Measurements from ENCODE around the gene PGM5.

The PGM5 gene

DNA sequence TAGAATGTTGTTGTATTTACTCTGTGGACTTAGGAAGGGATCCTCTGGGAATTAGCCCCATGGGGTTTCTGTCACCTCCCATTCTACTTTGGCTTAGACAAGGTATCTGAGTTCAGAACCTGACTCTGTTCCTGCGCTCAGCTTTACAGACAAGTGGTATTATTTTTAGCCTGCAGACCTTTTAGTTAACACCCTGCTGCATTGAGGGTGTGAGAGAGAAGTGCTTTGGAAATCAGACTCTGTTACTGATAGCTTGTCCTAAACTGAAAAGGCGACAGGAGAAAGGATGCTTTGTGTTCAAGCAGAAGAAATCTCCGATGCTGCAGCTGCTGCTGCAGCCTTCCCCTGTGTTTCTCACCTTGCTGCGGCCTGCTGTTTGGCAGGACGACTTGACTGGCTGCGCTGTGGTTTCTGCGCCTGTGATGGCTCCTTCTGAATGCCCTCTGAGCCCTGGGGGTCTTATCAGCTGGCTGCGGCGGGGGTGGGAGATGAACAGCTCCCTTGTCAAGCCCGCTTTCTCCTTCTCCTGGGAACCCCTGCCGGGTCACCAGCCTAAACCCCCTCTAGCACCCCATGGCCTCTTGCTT, 61.9 kb downstream of the PGM5 start:
- DNase-seq (ENCODE audit: extremely low read depth, low read depth) = no peak
- TF ChIP-seq, protein P1, sequence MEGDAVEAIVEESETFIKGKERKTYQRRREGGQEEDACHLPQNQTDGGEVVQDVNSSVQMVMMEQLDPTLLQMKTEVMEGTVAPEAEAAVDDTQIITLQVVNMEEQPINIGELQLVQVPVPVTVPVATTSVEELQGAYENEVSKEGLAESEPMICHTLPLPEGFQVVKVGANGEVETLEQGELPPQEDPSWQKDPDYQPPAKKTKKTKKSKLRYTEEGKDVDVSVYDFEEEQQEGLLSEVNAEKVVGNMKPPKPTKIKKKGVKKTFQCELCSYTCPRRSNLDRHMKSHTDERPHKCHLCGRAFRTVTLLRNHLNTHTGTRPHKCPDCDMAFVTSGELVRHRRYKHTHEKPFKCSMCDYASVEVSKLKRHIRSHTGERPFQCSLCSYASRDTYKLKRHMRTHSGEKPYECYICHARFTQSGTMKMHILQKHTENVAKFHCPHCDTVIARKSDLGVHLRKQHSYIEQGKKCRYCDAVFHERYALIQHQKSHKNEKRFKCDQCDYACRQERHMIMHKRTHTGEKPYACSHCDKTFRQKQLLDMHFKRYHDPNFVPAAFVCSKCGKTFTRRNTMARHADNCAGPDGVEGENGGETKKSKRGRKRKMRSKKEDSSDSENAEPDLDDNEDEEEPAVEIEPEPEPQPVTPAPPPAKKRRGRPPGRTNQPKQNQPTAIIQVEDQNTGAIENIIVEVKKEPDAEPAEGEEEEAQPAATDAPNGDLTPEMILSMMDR (IDR thresholded peaks at IDR 0.05; ENCODE audit: low read depth, low read length) = no peak

DNA sequence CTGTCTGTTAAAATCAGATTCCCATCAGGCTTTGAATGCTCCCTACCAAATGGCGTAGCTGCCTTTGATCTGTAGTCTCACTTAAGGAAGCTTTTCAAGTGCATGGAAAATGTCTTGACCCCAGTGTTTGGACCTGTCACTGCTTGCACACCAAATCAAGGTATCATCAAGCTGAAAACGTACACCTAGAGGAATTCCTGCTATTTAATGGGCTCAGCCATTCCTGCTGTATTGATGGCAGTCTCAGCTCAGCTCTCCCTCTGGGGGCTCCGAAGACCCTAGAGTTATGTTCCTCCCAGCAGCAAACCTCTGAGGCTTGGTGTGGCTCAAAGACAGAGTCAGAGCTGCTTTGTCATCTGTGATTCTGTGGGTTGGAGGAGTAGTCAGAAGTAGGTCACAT, 63.5 kb downstream of the PGM5 start:
- TF ChIP-seq, protein P1 (IDR thresholded peaks at IDR 0.05; ENCODE audit: low read depth, low read length) = no peak
- no peak for DNase-seq (ENCODE audit: extremely low read depth, low read depth)

DNA sequence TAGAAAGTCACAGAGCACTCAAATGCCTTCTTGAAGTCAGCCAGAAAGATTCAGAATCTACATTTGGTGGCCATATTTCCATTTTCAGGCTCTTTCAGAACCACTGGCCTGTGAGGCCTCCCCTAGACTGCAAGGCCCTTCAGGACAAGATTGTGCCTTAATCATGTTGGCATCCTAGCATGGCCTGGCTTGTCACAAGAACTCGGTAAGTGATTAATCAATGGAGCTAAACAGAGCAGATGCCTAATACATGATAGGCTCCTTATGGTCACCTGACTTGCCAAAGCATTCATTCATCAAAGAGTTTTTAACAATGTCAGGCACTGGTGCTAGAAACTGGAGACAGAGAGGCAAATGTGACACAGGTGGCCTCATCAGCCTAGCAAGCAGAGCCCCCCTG, 70.3 kb downstream of the PGM5 start:
- DNase-seq (ENCODE audit: extremely low read depth, low read depth) = no peak
- TF ChIP-seq, protein P1 (IDR thresholded peaks at IDR 0.05; ENCODE audit: low read depth, low read length) = no peak

DNA sequence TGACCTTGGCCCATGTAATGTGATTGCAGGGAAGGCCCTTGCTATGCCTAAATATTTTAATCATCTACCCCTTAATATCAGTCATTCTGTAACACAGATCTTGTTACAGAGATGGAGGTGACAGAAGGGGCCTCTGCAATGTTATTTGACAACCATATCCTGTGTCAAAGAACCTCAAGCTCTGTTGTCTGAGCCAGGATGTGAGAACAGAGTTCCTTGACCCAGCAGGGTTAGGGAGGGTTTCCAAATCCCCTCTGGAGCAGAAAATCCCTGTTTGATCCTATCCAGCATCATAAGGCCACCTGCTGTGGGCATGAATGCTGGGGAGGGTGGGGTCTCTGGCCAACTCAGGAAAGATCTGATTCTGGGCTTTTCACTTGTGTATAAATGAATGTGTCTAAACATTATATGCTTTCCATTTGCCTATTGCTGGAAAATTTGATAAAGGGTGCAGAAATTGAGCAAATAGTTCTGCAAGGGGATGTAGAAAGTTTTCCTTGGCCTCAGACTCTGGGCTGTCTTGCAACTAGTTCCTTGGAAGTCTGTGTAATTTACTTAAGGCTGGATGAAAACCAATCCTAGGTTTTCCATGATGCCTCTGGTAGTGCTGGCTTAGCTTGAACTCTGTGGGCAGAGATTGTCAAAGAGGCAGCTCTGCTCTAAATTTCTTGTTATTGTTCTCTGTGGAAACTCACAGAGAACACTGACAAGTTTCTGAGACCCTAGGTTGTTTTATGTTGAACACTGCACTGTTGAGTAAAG, 71.0 kb downstream of the PGM5 start:
- TF ChIP-seq, protein P1 (IDR thresholded peaks at IDR 0.05; ENCODE audit: low read depth, low read length) = no peak

DNA sequence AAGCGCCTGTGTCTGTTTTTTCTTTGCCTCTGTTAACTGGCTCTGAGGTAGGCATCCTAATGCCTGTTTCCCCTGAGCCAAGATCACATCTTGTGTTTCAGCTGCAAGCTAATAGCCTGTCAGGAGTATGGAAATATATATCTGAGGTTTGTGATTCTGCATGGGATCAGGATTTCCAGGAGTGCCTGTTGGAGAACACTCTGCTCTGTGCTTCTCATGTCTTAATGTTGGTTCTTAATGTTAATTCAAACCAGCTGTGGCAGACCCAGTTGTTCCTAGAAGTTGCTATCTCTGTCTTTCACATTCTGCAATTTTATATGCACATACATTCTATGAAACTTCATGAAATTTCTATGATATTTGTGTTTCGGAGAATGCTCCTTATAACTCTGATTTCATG, 72.1 kb downstream of the PGM5 start:
- TF ChIP-seq, protein P1 (IDR thresholded peaks at IDR 0.05; ENCODE audit: low read depth, low read length) = no peak
- no peak for DNase-seq (ENCODE audit: extremely low read depth, low read depth)

More for the DNA sequence above, 71.0 kb downstream of the PGM5 start:
- no peak for DNase-seq (ENCODE audit: extremely low read depth, low read depth)

DNA sequence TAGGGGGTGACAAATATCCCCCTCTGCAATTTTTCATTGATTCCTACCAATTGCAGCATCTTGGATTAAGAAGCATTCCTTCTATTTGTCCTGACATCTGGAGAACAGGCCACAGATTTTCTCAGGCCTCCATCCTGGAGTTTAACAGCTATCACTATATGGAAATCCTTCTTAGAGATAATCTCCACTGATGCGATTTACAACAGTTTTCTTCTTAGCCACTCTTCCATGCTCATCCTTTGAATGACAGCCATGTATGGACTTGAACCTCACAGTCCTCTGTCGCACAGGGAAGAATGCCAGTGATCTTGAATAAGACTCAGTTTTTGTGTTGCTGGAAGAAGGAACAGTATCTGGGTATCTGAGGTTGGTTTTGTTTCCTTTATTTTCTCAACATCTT, 73.2 kb downstream of the PGM5 start:
- DNase-seq (ENCODE audit: extremely low read depth, low read depth) = no peak
- TF ChIP-seq, protein P1 (IDR thresholded peaks at IDR 0.05; ENCODE audit: low read depth, low read length) = no peak

DNA sequence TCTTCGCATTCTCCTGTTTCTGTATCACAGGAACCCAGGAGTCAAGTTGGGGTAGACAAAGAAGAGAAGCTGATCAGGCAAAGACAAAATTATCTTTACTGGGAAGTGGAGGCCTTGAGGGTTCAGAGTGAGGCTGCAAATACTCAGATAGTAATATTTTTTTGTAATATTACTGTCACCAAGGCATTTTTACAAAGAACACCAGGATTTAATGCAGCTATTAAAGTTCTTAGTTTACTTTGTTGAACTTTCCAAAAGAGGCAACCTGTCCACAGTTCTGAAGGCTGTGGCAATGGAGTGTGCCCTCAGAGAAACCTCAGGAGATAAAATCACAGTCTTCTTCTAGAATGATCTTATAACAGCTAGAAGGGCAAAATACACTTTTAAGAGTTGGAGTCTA, 74.9 kb downstream of the PGM5 start:
- TF ChIP-seq, protein P1 (IDR thresholded peaks at IDR 0.05; ENCODE audit: low read depth, low read length) = no peak
- no peak for DNase-seq (ENCODE audit: extremely low read depth, low read depth)

All from AG09319 (cell line).